CD4-positive, alpha-beta T cell treated with Interferon gamma for 1 hour (primary cell): ENCODE results near the gene DIPK1B.
A peak's percentile ranks its signal among the peaks of the same experiment; 100 is the strongest.
"Not testable (repeated sequence)": the region's sequence is repeated elsewhere in the genome, so short reads cannot be mapped to it uniquely, and the experiment has no call there.

Experiments used
- DNase-seq: peaks from one replicate; pipeline ENCODE4 v3.0.0-alpha.2; 2020

DIPK1B gene

DNA sequence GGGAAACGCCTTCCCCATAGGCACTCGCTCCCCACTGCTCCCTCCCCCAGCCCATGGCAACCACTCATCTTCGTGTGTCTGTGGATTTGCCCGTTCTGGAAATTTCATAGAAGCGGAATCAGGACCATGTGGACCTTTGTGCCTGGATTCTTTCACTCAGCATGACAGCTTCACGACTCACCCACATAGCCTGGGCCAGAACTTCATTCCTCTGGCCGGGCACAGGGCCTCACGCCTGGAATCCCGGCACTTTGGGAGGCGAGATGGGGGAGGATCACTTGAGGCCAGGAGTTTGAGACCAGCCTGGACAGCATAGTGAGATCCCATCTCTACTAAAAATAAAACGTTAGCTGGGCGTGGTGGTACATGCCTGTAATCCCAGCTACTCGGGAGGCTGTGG, 12.1 kb upstream of the DIPK1B start:
- no peak for DNase-seq

DNA sequence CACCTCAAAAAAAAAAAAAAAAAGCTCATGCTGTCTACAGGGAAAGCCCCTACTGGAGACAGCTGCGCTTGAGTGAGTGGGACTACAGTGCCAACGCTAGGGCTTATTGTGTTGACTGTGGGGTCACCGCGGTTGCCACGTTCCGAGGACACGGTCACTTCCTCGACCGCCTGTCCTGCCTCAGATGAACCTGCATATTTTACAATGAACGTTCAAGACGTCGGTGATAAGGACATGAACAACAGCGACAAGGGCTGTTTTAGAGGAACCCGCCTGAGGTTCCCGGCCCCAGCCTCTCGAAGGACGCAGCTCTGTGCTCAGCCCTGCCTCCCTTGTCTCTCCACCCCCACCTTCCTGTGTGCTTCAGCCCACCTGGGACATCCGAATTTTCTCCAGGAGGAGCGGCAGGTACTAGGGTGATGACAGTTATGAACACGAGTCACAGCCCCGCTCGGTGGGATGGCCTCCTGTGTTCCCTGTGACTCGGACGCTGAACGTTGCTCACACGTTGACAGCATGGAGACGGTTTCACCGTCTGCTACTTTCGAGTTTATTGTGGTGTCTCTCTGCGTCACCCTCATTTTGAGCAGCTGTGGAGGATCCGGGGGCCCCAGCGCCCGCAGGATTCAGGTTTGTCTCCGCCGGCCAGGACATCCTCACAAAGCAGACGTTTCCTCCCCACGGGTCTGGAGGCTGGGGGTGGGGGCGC, 11.3 kb upstream of the DIPK1B start:
- DNase-seq: peak; percentile 72

DNA sequence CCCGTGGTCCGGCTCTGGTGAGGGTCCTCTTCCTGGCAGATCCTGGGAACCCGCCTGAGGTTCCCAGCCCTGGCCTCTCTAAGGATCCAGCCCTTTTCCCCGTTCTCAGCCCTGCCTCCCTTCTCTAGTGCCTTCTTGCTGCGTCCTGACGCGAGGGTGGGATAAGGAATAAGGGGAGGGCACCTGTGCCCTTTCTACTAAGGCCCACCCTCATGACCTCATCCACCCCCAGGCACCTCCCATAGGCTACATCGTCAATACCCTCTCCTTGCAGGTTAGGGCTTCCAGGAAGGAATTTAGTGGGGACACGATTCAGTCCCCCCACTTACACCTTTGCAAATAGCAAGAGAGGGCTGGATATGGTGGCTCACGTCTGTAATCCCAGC, 10.7 kb upstream of the DIPK1B start:
- no peak for DNase-seq

DNA sequence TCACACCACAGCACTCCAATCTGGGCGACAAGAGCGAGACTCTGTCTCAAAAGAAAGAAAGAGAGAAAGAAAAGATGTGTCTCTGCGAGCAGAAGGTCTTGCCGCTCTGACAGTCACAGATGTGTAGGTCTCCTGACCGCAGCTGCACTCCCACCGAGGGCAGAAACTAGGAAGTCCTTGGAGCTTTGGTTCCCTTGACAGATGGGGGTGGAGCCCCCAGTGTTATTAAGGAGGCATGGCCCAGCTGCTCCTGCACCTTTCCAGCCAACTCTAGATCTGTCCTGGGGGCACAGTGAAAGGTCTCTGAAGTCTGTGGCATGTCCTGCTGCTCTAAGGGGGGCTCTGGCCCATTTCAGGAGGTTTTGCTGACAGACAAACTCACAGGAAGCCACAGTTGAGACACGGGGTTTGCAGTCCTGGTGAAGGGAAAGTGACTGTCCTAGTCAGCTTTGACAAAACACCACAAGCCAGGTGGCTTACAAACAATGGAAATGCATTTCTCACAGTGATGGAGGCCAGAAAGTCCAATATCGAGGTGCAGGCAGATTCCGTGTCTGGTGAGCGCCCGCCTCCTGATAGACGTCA, 9.0 kb upstream of the DIPK1B start:
- no peak for DNase-seq

DNA sequence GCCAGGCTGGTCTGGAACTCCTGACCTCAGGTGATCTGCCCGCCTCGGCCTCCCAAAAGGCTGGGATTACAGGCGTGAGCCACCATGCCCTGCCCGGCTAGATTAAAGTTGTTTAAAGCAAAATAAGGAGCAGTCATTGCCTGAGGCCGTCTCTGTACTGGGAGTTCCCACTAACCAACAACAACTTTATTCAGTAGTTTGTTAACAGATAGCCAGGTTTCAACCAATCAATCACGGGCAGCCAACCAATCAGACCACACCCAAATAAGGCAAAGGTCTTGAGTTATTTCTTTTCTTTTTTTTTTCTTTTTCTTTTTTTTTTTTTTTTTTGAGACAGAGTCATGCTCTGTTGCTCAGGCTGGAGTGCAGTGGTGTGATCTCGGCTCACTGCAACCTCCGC, 7.6 kb upstream of the DIPK1B start:
- DNase-seq: not testable (repeated sequence)

DNA sequence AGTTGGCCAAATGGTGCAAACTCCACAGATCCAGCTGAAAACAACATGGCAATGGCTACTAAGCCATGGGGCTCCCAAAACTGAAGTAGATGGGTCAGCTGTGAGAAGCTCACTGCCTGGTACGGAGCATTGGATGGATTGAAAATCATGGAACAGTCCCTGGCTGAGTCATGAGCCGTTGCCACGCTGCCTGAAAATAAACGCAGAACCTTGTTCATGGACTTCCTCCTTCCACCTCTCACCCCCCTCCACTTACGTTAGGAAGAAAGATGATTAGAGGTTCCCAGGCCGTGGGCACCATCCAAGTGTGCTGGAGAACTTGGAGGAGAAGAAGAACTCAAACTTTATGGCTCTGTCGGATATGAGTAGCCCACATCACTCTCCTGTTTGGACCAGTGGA, 6.8 kb upstream of the DIPK1B start:
- peak; percentile 28 for DNase-seq

DNA sequence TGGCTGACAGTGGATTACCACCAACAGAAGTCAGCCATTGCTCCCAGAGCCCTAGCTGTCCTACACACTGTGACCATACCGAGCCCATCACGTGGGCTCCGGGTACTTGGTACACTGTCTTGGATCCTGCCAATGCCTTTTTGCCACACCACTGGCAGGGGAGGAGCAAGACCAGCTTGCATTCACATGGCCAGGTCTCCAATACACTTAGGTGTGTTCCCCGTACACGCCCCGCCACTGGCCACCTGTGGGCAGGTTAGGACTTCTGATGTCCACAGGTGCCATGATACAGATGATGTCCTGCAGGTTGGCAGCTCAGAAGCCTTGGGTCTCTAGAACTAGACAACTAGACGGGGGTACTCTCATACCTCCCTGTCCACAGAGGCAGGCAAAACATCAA, 5.4 kb upstream of the DIPK1B start:
- DNase-seq: no peak

DNA sequence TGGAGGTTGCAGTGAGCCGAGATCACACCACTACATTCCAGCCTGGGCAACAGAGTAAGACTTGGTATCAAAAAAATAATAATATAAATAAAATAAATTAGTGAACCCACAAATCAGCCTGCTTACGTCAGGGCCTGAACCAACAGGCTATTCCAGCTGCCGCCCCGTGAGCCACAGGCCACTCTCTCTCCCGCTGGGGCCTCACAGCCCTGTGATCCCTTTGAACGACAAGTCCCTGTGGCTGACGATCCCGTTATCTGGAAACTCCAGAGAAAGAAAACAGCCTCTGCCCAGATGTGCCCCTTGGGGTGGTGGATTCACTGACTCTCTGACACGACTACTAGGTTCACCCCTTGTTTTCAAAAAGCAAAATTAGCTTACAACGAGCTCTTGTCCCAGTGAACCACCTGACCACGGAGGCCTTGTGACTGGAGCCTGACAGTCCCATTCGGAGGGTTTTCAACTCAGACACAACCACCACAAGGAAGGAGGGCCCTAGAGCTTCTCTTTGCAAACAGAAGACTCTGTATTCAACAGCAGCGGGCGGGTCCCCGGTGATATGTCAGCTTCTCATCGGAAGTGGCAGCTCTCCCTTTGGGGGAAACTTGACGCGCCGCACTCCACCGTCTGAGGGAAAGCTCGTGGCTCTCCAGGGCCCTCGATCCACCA, 4.4 kb upstream of the DIPK1B start:
- DNase-seq: no peak

DNA sequence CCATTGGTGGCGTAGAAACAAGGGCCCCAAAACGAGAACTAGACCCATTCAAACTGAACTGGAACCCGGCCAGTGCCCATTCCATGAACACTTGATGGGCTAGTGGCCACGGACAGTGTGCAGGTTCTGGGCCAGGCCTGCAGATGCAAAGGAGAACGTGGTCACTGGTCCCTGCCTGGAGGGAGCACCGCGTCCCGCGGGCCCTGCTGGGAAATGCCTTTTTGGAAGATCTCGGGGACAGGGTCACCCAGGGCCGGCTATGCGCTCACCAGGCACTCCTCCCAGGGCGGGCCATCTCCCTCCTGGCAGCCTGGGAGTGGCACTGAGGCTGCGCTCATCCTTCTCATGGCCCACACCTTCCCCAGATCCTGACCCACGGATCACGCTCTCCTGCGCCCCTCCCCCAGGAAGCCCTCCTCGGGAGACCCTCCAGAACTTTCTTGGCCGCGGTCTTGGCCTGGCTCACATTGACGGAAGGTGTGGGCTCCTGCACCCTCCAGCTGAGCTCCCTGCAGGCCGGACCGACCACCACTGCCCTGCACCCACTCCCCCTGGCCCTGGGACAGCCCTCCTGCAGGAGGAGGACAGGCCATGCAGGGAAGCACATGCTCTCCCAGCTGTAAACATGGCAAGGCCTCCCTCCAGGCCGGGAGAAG, 2.8 kb upstream of the DIPK1B start:
- DNase-seq: no peak

DNA sequence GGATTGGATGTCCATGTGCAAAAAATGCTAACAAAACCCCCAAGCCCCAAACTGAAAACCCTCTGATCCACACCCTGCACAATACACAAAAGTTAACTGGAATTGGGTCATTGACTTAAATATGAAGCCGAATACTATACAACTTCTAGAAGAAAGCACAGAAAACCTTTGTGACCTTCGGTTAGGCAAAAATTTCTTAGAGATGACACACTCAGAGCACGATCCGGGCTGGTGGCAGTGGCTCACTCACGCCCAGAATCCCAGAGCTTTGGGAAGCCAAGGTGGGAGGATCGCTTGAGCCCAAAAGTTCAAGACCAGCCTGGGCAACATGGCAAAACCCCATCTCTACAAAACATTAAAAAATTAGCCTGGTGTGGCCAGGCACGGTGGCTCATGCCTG, 1.8 kb upstream of the DIPK1B start:
- no peak for DNase-seq

DNA sequence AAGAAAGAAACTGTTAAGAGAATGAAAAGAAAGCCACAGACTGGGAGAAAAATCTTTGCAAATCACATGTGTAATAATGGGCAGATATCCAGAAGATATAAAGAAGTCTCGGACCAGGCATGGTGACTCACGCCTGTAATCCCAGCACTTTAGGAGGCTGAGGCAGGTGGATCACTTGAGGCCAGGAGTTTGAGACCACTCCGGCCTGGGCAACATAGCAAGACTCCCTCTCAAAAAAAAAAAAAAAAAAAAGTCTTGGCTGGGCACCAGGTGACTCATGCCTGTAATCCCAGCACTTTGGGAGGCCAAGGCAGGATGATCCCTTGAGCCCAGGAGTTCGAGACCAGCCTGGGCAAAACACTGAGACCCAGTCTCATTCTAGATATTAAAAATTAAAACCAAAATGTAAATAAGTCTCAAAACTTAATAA, 1.1 kb upstream of the DIPK1B start:
- not testable (repeated sequence) for DNase-seq

DNA sequence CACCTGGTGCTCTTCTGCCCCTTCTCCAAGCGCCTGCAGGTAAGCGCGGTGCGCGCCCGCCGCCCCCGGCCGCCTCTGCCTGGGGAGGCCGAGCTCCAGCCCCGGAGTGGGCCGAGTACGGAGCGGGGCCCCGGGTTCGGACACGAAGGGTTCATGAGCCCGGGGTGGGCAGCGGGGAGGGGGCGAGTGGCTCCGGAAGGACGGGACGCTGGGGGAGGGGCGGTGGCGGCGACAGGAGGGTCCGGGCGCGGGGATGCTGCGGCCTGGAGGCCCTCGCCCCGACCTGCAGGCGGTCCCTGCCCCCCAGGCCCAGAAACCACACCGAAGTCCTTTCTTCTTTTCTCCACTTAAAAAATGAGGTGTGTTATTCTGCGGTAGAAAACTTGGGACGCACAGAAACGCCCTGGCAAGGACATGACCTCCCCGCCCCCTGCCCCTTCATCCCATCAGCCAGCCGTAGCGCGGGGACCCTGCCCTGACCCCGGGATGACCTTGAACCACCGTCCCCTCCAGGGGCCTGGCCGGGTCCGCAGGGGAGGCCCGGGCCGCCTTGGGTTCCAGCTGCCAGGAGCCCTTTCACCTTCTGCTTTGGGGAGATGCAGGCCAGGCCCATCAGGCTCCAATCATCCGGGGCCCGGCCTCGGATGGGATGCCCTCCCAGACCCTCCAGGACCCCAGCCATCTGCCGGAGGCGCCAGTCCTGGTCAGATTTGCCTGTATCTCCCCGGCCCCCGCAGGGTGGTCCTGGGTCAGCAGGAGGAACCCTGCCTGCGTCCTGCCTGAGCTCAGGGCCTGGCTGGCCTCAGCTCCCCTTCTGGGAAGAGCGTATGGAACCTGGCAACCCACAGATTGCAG, 545 bp downstream of the DIPK1B start:
- no peak for DNase-seq

DNA sequence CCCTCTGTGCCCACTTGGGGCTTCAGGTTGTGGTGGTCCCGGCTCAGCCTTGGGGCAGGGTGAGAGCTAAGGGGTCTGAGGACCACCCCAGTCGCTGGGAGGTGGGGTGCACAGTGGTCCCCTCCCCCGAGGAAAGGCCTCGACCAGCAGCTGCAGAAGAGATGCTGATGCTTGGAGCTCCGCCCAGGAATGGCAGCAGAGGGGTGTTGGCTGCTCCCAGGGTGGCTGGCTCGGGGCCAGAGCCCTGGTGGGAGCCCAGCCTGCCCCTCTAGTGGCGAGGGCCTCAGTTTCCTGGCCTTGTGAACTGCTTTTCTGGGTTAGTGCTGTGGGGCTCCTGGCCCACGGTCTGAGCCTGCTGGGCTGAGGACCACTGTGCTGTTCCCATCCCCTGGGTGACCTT, 1.2 kb downstream of the DIPK1B start:
- no peak for DNase-seq

DNA sequence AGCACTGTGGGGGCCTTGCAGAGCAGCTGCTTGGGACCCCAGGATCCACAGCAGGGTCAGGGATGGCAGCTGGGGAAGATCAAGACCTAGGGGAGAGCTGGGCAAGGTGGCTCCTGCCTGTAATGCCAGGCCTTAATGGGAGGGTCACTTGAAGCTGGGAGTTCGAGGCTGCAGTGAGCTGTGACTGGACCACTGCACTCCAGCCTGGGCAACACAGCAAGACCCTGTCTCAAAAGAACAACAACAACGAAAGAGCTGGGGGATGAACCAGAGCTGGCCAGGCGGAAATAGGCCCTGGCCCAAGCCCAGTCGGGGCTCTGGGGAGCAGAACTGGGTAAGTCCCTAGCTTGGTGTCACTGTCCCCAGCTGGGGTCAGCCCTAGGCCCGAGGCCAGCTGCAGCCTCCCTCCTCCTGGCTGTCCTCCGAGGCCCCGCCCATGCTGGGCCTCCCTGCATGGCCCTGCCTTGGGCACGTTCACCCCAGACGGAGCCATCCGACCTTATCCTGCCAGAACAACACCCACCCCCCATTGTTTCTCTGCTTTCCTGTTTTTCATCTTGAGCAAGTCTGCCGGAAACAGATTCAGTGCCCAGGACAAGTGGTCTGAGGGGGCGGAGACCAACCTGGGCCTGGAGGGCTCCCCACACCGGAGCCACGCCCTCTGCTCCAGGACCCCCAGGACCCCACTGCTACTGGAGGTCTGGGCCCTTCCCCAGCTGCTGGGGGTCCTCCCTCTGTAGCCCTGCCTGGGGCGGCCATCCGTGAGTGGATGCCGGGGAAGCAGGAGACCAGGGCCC, 1.9 kb downstream of the DIPK1B start:
- no peak for DNase-seq

DNA sequence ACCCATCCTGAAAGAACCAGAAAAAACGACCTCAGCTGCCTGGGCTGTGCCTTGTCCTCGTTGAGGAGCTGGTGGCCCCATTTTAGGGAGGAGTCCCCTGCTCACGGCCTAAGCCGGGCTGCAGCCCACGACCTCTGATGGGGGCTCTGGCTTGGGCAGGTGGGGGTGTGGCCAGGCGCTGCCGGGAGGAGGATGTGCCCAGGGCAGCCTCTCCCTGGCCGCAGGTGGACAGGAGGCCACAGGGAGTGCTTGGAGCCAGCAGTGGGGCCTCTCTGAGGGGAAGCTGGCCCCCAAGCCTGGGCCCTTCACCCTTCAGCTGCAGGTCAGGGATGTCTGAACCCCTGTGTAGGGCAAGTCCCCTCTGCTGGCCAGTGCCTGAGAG, 2.5 kb downstream of the DIPK1B start:
- DNase-seq: no peak

DNA sequence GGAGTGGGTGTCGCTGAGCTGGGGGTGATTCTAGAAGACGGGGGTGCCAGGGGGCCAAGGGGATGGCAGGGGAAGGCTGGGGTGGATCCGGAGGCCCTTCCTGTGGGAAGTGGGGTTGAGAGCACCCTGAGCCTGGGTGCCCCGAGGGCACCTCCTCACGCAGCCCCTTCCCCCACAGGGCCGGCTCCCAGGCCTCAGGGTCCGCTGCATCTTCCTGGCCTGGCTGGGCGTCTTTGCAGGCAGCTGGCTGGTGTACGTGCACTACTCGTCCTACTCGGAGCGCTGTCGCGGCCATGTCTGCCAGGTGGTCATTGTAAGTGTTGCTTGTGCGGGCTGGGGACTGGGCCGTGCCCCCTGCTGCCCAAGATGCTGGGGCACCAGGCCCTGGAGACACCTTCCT, 5.0 kb downstream of the DIPK1B start:
- no peak for DNase-seq

DNA sequence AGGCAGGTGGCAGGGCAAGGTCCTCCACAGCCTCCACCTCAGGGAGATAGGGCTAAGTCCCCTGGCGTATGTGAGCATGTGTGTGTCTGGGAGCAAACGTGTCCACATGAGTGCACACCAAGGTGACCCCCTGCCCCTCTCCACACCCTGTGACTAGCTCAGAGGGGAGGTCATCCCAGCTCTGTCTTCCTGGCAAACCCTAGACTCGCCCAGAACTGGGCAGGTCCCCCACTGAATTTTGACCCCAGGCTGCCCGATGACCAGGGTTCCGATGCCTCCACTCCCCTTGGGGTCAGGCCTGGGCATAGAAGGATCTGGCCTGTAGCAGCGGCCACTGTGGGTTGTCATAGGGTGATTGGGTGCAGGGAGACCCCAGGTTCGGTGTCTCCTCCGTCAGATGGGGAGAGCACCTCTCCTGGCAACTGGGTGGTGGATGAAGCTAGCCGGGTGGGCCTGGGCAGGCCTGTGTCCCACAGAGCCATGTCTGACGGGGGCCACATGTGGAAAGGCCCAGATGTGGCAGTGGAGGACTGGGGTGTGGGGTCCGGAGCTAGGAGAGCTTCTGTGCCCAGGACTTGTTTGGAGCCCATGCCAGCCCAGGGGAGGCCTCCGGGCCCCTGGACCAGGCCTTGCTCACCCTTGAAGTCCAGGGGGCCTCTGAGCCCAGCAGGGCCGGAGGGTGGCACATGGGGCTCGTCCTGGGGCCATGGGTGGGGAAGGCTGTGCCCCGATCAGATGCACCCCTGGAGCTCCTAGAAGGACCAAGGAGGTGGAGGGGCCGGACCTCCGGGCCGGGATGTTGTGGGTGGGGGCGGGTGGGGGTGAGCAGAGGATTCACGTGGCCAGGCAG, 6.2 kb downstream of the DIPK1B start:
- no peak for DNase-seq

DNA sequence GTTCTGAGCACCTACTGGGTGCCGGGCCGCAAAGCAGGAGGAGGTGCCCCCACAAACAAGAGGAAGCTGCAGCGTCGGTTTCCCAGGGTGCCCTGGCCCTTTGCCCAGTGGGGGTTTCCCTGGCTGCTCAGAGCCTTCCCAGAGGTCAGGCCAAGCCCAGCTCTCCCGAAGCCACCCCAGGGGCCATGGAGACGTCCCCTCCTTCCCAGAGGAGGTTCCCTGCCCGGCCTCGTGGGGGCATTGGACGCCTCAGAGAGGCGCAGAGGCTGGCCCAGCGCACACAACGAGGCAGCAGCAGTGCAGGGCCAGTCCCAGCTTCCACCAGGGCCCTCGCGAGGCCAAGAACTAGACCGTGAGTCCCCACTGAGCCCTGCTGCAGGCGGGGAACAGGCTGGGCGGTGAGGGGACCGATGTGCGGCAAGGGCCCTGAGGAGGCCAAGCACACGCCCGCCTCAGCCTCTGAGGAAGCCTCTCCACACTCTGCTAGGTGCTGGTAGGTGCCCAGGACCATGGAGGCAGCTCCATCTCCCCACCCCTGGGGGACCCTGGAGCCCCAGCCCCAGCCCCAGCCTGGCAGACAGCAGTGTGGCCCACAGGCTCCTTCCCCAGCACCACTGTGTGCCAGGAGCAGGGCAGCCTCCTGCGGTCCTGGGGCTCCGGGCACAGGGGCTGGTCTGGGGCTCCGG, 7.0 kb downstream of the DIPK1B start:
- DNase-seq: peak; percentile 33

DNA sequence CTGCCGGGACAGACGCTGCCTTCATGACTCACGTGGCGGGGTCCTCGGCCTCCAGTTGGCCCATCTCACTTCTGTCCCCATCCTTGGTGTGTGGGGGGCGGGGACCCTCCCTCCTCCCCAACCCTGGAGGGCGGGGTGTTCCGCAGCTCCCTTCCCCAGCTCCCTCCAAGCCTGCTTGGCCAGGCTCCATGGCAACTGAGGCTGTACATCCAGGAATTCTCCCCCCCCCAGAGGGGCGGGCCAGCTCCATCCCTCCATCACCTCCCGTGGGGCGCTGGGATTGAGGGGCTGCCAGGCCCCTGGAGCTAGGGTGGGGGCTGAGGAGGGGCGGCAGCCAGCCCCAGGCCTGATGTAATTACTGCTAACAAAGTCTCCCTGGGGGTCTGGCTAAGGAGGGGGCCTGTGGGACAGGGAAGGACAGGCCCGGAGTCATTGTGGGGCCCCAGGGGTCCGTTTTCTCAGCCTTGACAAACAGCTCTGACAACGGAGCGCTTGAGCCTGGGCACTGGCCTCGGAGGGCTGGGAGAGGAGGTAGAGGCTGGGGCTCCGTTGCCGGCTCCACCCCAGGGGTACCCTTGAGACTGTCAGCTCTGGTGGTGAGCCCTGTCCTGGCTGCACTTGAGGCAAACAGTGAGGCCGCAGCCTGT, 8.0 kb downstream of the DIPK1B start:
- DNase-seq: no peak

DNA sequence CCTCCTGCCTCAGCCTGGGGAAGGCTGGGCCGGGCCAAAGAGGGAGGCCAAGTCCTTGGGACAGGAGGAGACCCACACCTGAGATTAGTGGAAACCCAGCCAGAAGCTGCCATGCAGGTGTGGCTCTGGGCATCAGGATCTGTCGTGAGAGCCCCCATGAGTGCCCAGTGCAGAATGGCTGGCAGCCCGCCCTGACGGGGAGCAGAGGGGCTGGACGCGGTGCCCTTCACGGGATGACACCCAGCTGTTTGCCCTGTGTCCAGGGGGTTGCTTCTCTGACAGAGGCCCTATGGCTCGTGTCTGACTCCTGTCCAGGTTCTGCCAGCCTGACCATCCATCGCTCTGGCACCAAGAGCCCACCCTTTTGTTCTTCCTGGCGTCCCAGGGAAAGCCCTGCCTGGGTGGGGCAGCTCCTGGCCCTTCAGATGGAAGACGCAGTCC, 8.5 kb downstream of the DIPK1B start:
- no peak for DNase-seq
